ENCODE results near the gene LUC7L3.

DNA sequence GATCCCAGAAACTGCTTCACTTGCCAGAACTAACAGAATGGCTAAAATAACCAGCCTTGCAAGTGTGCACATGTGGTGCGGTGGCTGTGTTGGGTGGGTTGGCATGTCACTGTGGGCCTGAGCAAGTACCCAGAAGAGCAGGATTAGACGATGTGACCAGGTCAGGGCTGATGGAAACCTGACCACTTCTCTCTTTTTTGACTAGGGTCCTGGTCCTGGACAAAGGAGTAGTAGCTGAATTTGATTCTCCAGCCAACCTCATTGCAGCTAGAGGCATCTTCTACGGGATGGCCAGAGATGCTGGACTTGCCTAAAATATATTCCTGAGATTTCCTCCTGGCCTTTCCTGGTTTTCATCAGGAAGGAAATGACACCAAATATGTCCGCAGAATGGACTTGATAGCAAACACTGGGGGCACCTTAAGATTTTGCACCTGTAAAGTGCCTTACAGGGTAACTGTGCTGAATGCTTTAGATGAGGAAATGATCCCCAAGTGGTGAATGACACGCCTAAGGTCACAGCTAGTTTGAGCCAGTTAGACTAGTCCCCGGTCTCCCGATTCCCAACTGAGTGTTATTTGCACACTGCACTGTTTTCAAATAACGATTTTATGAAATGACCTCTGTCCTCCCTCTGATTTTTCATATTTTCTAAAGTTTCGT lies 28.4 kb upstream of the LUC7L3 start:
- TF ChIP-seq, protein P1, sequence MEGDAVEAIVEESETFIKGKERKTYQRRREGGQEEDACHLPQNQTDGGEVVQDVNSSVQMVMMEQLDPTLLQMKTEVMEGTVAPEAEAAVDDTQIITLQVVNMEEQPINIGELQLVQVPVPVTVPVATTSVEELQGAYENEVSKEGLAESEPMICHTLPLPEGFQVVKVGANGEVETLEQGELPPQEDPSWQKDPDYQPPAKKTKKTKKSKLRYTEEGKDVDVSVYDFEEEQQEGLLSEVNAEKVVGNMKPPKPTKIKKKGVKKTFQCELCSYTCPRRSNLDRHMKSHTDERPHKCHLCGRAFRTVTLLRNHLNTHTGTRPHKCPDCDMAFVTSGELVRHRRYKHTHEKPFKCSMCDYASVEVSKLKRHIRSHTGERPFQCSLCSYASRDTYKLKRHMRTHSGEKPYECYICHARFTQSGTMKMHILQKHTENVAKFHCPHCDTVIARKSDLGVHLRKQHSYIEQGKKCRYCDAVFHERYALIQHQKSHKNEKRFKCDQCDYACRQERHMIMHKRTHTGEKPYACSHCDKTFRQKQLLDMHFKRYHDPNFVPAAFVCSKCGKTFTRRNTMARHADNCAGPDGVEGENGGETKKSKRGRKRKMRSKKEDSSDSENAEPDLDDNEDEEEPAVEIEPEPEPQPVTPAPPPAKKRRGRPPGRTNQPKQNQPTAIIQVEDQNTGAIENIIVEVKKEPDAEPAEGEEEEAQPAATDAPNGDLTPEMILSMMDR (IDR thresholded peaks at IDR 0.05; ENCODE audit: insufficient read depth, low read length) = no peak
- no peak for TF ChIP-seq GABPA (IDR thresholded peaks at IDR 0.05; ENCODE audit: low read depth)
